ENCODE measurements around the gene SCTR.

Gene SCTR

DNA sequence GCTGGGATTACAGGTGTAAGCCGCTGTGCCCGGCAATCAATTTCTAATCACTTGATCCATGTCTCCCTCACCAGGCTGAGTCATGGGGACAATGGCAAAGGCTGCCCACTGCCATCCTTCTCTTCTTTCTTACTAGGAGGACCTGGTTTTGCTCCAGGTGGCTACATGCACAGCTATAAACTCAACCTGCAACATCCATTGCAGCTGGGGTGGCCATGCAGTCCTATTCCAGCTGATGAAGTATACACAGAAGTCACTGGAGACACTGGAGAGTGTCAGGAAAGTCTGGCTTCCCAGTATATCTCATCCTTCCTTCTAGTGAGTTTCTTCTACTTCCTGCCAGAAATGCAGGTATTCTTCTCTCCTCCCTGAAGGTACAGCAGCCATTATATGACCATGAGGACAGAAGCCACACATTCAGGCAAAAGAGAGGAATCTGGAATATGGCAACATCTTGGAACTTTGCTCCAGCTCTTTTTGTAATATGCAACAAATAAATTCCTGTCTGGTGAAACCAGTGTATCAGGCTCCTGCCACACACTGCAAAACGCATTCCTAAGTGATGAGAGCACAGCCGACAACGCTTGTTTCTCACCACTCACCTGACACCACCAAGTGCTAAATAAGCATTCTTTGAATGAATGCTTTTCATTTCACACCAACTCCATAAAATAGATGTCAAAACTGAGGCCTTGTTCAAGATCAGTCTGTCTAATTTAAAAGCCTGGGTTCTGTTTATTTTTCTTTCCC is 32.3 kb downstream of the SCTR start:
- TF ChIP-seq, protein P1, sequence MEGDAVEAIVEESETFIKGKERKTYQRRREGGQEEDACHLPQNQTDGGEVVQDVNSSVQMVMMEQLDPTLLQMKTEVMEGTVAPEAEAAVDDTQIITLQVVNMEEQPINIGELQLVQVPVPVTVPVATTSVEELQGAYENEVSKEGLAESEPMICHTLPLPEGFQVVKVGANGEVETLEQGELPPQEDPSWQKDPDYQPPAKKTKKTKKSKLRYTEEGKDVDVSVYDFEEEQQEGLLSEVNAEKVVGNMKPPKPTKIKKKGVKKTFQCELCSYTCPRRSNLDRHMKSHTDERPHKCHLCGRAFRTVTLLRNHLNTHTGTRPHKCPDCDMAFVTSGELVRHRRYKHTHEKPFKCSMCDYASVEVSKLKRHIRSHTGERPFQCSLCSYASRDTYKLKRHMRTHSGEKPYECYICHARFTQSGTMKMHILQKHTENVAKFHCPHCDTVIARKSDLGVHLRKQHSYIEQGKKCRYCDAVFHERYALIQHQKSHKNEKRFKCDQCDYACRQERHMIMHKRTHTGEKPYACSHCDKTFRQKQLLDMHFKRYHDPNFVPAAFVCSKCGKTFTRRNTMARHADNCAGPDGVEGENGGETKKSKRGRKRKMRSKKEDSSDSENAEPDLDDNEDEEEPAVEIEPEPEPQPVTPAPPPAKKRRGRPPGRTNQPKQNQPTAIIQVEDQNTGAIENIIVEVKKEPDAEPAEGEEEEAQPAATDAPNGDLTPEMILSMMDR (IDR thresholded peaks at IDR 0.05; ENCODE audit: extremely low read depth, insufficient read depth, missing control alignments) = no peak
- no peak for DNase-seq (ENCODE audit: low spot score)
- in situ Hi-C loops (cut with MboI; ENCODE audit: low pct_unique_long_range_greater_than_20kb, low sequenced_read_pairs, unreplicated experiment) = no loop called here

DNA sequence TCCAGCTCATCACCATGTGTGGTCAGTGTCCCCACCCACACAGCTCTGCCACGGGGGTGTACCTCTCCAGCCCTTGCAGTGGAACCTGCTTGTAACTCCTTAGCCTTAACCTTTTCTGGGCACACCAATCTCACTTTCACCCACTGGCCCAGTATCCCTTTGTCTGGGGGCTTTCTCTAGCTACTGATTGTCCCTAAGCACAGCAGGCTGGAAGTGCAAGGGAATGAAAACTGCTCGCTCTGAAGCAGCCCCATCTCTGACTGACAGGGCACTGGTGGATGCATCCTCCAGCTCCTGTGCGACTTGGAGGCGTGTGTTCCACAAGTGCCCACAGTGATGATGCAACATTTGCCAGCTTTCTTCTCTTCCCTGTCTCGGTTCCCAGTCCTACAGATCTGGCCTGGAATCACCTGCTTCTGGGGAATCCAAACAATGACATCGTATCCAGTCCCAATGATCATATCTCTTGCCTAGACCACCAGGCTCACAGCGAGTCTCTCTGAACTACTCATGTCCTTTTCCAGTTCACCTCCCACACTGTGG is 33.6 kb downstream of the SCTR start:
- in situ Hi-C loops (cut with MboI; ENCODE audit: low pct_unique_long_range_greater_than_20kb, low sequenced_read_pairs, unreplicated experiment) = no loop called here
- TF ChIP-seq, protein P1 (IDR thresholded peaks at IDR 0.05; ENCODE audit: extremely low read depth, insufficient read depth, missing control alignments) = no peak
- no peak for DNase-seq (ENCODE audit: low spot score)

DNA sequence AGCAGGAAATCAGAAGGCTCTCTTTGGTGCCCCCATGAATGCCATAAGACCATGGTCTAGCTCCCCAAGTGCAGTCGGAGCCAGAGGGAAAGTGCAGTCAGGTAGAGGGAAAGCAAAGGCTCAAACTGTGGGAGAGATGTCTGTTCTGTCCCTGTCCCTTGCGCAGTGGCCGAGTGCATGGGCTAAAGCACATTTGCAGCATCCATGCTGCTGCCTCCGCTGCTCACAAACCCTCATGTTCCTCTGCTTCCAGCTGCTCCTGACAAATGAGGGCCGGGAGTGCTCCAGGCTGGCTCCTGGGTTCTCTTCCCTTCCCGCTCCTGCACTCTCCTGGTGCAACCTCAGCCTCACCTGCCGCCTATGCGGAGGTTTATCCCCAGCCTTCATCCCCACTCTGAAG is 34.2 kb downstream of the SCTR start:
- in situ Hi-C loops (cut with MboI; ENCODE audit: low pct_unique_long_range_greater_than_20kb, low sequenced_read_pairs, unreplicated experiment) = no loop called here
- TF ChIP-seq, protein P1 (IDR thresholded peaks at IDR 0.05; ENCODE audit: extremely low read depth, insufficient read depth, missing control alignments) = no peak
- no peak for DNase-seq (ENCODE audit: low spot score)

DNA sequence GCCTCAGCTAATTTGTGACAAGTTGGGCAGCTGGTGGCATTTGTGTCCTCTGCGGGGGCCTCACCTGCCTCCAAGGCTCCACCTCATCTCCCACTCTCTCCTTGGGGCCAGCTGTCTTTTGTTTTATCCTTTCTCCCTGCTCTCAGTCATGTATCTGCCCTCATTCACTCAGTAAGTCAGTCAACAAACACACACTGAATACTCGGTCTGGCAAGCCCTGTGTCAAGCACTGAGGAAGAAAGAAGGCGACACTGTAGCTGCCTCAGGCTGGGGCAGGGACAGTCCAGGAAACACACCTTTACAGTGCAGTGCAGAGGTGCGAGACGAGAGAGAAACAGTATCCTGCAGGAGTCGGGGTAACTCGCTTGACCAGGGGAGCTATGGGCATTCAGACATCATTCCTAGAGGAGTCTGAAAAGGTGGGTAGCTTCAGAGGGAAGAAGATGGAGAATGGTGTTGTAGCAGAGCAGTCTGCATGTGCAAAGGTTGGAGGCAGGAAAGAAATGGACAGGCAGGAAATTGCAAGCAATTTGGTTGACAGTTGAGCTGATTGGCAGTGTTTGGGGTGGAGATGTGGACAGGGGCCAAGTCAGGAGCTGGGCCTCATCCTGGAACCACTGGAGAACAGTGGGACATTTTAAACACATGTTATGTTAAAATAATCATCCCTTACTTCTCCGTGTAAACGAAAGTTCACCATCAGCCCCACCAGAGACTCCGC is 34.9 kb downstream of the SCTR start:
- DNase-seq (ENCODE audit: low spot score) = no peak
- TF ChIP-seq, protein P1 (IDR thresholded peaks at IDR 0.05; ENCODE audit: extremely low read depth, insufficient read depth, missing control alignments) = no peak
- in situ Hi-C loops (cut with MboI; ENCODE audit: low pct_unique_long_range_greater_than_20kb, low sequenced_read_pairs, unreplicated experiment) = no loop called here

DNA sequence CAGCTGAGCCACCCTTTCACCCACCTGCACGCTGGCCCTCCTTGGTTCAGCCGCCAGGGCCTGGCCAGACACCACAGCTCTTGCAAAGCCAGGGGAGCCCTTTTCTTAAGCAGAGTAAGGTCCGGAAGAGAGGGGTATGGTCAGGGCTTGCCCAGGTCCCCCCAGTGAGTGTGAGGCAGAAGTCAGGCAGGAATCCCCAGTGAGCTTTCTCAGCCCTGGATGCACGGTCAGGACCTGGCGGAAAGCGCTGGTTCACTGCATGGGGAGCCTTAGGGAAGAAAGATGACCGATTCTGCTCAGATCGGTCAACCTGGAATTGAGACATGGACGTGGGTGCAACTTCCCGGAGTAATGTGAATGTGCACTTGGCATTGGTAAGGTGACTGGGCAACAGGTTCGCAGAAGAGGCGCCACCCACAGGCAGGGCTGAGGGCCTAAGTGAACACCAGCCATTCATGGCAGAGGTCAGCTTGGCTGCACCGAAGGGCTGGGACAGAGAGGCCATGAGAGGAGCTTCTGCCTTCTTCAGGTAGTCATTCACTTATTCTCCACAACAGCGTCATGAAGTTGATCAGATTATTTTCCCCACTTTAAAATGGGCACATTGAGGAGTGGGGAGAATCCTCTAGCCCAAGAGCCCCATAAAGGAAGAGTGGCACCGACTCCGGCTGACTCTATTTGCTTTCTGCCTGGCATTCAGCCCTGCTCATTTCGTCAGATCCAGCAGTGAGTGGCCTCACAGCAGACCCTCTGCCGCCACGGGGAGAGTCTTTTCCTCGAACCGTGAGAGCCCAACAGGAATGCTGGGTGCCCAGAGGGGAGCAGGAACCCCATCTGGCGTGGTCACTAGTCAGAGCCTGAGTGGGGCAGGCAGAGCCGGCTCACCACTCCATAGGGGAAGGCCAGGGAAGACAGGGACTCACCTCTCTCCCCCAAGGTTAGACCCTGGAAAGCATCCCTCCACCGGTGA is 35.8 kb downstream of the SCTR start:
- in situ Hi-C loops (cut with MboI; ENCODE audit: low pct_unique_long_range_greater_than_20kb, low sequenced_read_pairs, unreplicated experiment) = no loop called here
- DNase-seq (ENCODE audit: low spot score) = no peak
- TF ChIP-seq, protein P1 (IDR thresholded peaks at IDR 0.05; ENCODE audit: extremely low read depth, insufficient read depth, missing control alignments) = no peak
